K562 (cell line): ENCODE data around the gene RALGAPA2. TPM values are rescaled to one million over a fixed set of nuclear protein-coding genes. Genes with fewer than 3 reads are reported as not detected.
A peak's percentile ranks its signal among the peaks of the same experiment; 100 is the strongest.

ENCODE experiments used
- ATAC-seq: fragments of 200-7000 bp; cut with Tn5 transposase; 3 replicates; pipeline ENCODE4 v1.9.1; 2020; ENCODE audit warnings: moderate library complexity
- BruUV-seq: library from RNA; stranded (reverse); fragments of 400-500 nt; replicated peaks from 2 replicates; lab custom pipeline; 2021; lab: Mats Ljungman, UMichigan
- CTCF ChIA-PET: fragments of 300-600 bp; formaldehyde crosslinking; extraction: SDS; loops from one replicate; lab custom pipeline; 2021; ENCODE audit warnings: low intra/inter-chr PET ratio; lab: Yijun Ruan, JAX
- POLR2A ChIA-PET: fragments of 300-600, 350-650 bp; sonication (Branson Sonifier 250); formaldehyde crosslinking; extraction: SDS; loops from one replicate; lab custom pipeline; 2021; ENCODE audit warnings: antibody characterized with exemption, inconsistent platforms; lab: Yijun Ruan, JAX
- DNase-seq, 4 experiments: peaks; one replicate each; pipeline versions ENCODE4 v3.0.0 to v3.0.0-alpha.2; 2011 to 2018; ENCODE audit warnings: low spot score in 3 of 4, mixed read lengths in 3 of 4; ENCODE audit errors: extremely low read depth in 1 of 4
- FAIRE-seq: peaks from 2 replicates; lab custom pipeline; 2011; peaks lifted over from hg19 to GRCh38; lab: Jason Lieb, UNC
- H2AFZ ChIP-seq: 2 replicates; pipeline ENCODE4 v1.6.0; 2011; ENCODE audit warnings: low read depth, low read length, control low read depth, inconsistent platforms
- H3K27ac ChIP-seq: fragments of 200-600 bp; 3 replicates; pipeline ENCODE4 v1.8.0; 2011; ENCODE audit warnings: low read depth, mild to moderate bottlenecking, control low read depth, inconsistent platforms, low read length, moderate library complexity, mixed read lengths; ENCODE audit errors: extremely low read depth
- H3K27me3 ChIP-seq, 2 experiments: fragments of 300-600 bp in 1 of 2; 2 replicates in 1 of 2; 3 replicates in 1 of 2; pipeline versions ENCODE4 v1.6.0 to v1.8.0; 2011; ENCODE audit warnings: inconsistent platforms in 2 of 2, low read length in 2 of 2, mild to moderate bottlenecking in 1 of 2, mixed read lengths in 1 of 2, moderate library complexity in 1 of 2; ENCODE audit not compliant: control insufficient read depth in 2 of 2, insufficient read depth in 2 of 2
- H3K36me3 ChIP-seq: fragments of 300-600 bp; 3 replicates; pipeline ENCODE4 v1.8.0; 2011; ENCODE audit warnings: mild to moderate bottlenecking, low read length, inconsistent platforms; ENCODE audit not compliant: control insufficient read depth, insufficient read depth
- H3K4me1 ChIP-seq, 2 experiments: fragments of 200-600 bp in 1 of 2; replicated peaks in 1 of 2; 2 replicates in 1 of 2; 3 replicates in 1 of 2; pipeline versions ENCODE4 v1.5.1 to v1.8.0; 2011; ENCODE audit warnings: inconsistent platforms in 2 of 2, low read length in 2 of 2, mild to moderate bottlenecking in 1 of 2, mixed read lengths in 1 of 2, moderate library complexity in 1 of 2; ENCODE audit not compliant: control insufficient read depth in 2 of 2, insufficient read depth in 2 of 2
- H3K4me2 ChIP-seq: 2 replicates; pipeline ENCODE4 v1.6.1; 2011; ENCODE audit warnings: low read length, control low read depth, inconsistent platforms, mixed read lengths; ENCODE audit not compliant: insufficient read depth
- H3K4me3 ChIP-seq: fragments of 200-600 bp; sonication (generic), shearing (Covaris generic); 2 replicates; pipeline ENCODE4 v1.5.1; 2016; ENCODE audit warnings: control low read depth, inconsistent platforms
- H3K79me2 ChIP-seq: fragments of 200-600 bp; 3 replicates; pipeline ENCODE4 v1.8.0; 2011; ENCODE audit warnings: low read length, inconsistent platforms; ENCODE audit not compliant: control insufficient read depth, insufficient read depth
- H3K9ac ChIP-seq, 2 experiments: 2 replicates each; pipeline versions ENCODE4 v1.6.0 to v1.6.1; 2011; ENCODE audit warnings: low read depth in 2 of 2, low read length in 2 of 2, control low read depth in 1 of 2, inconsistent platforms in 1 of 2, mild to moderate bottlenecking in 1 of 2, mixed read lengths in 1 of 2; ENCODE audit not compliant: insufficient read depth in 1 of 2
- H3K9me1 ChIP-seq: one replicate; pipeline ENCODE4 v1.6.0; 2011; ENCODE audit warnings: inconsistent platforms, mild to moderate bottlenecking, low read length, moderate library complexity; ENCODE audit not compliant: control insufficient read depth, insufficient read depth
- H3K9me3 ChIP-seq: replicated peaks from 2 replicates; pipeline ENCODE4 v1.5.1; 2011; ENCODE audit warnings: low read depth, low read length, inconsistent platforms; ENCODE audit not compliant: control insufficient read depth, insufficient read depth
- H4K20me1 ChIP-seq: replicated peaks from 2 replicates; pipeline ENCODE4 v1.6.1; 2011; ENCODE audit warnings: low read length, inconsistent platforms, mixed read lengths; ENCODE audit not compliant: control insufficient read depth, insufficient read depth
- BHLHE40 ChIP-seq: IDR thresholded peaks from 2 replicates; pipeline ENCODE4 v1.6.1; 2011; ENCODE audit warnings: low read length, improper control_type of control experiment
- CBFA2T2 ChIP-seq: fragments of 450-650 bp; conservative IDR thresholded peaks from 2 replicates; pipeline ENCODE4 v1.6.1; 2017; ENCODE audit warnings: mild to moderate bottlenecking
- CREM ChIP-seq: IDR thresholded peaks from 2 replicates; pipeline ENCODE4 v1.6.1; 2014; ENCODE audit warnings: antibody characterized with exemption, low read depth
- EP300 ChIP-seq: IDR thresholded peaks from 2 replicates; pipeline ENCODE4 v1.6.1; 2012; ENCODE audit warnings: low read length, improper control_type of control experiment
- HDAC2 ChIP-seq: fragments of 450-650 bp; IDR thresholded peaks from 2 replicates; pipeline ENCODE4 v1.6.1; 2016; ENCODE audit warnings: mild to moderate bottlenecking
- HDAC6 ChIP-seq: IDR thresholded peaks from 2 replicates; pipeline ENCODE4 v1.6.1; 2012; ENCODE audit warnings: low read depth, mild to moderate bottlenecking, control low read depth, inconsistent platforms, low read length, moderate library complexity
- JUN ChIP-seq, 2 experiments: sonication (generic) in 1 of 2; formaldehyde crosslinking in 1 of 2; IDR thresholded peaks; 2 replicates each; pipeline versions ENCODE4 v1.6.1 to v1.8.0; 2012 to 2022; ENCODE audit warnings: borderline replicate concordance in 2 of 2, mild to moderate bottlenecking in 2 of 2, improper control_type of control experiment in 1 of 2, low read depth in 1 of 2, low read length in 1 of 2, missing genetic modification reagents in 1 of 2
- KDM1A ChIP-seq, 2 experiments: fragments of 450-650 bp; IDR thresholded peaks; 2 replicates each; pipeline ENCODE4 v1.6.1; 2016; ENCODE audit warnings: mild to moderate bottlenecking in 2 of 2
- NCOA2 ChIP-seq, 2 experiments: fragments of 450-650 bp; IDR thresholded peaks; 2 replicates each; pipeline ENCODE4 v1.6.1; 2018; ENCODE audit warnings: mild to moderate bottlenecking in 2 of 2, moderate library complexity in 1 of 2; ENCODE audit not compliant: partially characterized antibody in 2 of 2
- NCOR1 ChIP-seq: fragments of 450-650 bp; IDR thresholded peaks from 2 replicates; pipeline ENCODE4 v1.6.1; 2016; ENCODE audit warnings: mild to moderate bottlenecking, moderate library complexity
- NFIC ChIP-seq: fragments of 450-650 bp; IDR thresholded peaks from 2 replicates; pipeline ENCODE4 v1.6.1; 2017; ENCODE audit warnings: mild to moderate bottlenecking, inconsistent platforms
- NR2C2 ChIP-seq, 2 experiments: fragments of 200-800 bp in 1 of 2; sonication (Bioruptor generic) in 1 of 2; sonication (generic) in 1 of 2; formaldehyde crosslinking in 1 of 2; IDR thresholded peaks; 2 replicates each; pipeline versions ENCODE4 v1.6.1 to v1.8.0; 2016 to 2022; ENCODE audit warnings: mild to moderate bottlenecking in 1 of 2, missing compliant biosample characterization in 1 of 2, missing genetic modification characterization in 1 of 2, missing genetic modification reagents in 1 of 2
- NRF1 ChIP-seq, 2 experiments: fragments of 450-650 bp; IDR thresholded peaks in 1 of 2; conservative IDR thresholded peaks in 1 of 2; 2 replicates each; pipeline ENCODE4 v1.6.1; 2014; ENCODE audit warnings: mild to moderate bottlenecking in 2 of 2
- PRMT5 ChIP-seq: sonication (generic); formaldehyde crosslinking; IDR thresholded peaks from 2 replicates; pipeline ENCODE4 v1.5.0; 2020; ENCODE audit warnings: missing genetic modification reagents
- TEAD4 ChIP-seq, 2 experiments: sonication (generic) in 1 of 2; formaldehyde crosslinking in 1 of 2; IDR thresholded peaks; 2 replicates each; pipeline versions ENCODE4 v1.6.1 to v1.8.0; 2012 to 2022; ENCODE audit warnings: borderline replicate concordance in 1 of 2, inconsistent platforms in 1 of 2, low read length in 1 of 2, mild to moderate bottlenecking in 1 of 2, missing genetic modification reagents in 1 of 2
- ZNF551 ChIP-seq: fragments of 250-450 bp; sonication (Bioruptor Pico); IDR thresholded peaks from 2 replicates; pipeline ENCODE4 v1.5.0; 2021; ENCODE audit warnings: mild to moderate bottlenecking, moderate library complexity
- WGBS: fragments of 100-300 bp; shearing (Covaris generic); methylation state at CpG from one replicate; pipeline ENCODE4 v1.1.6; 2016; ENCODE audit warnings: low coverage, mixed read lengths; ENCODE audit not compliant: insufficient coverage; ENCODE audit errors: missing lambda C conversion rate; 5-methylcytosine and 5-hydroxymethylcytosine counted together
- in situ Hi-C: fragments of 300-500 bp; cut with MboI; formaldehyde crosslinking; loops from 4 replicates; pipeline ENCODE4 v1.15.0; 2018; ENCODE audit warnings: inconsistent platforms, mixed read lengths
- intact Hi-C: fragments of 100-400 bp; cut with micrococcal nuclease; formaldehyde crosslinking; loops from 2 replicates; pipeline ENCODE4 v1.14.2; 2022
- polyA plus RNA-seq, 8 experiments: library from polyadenylated mRNA; depleted of rRNA in 4 of 8; stranded (reverse) in 5 of 8; unstranded in 3 of 8; fragments of >200 nt; fragmentation: Nextera tagmentation in 2 of 8; fragmentation: Illumina TruSeq in 1 of 8; extraction: Ambion mirVana in 2 of 8; extraction: Trizol in 1 of 8; gene quantifications; 2 replicates each; pipeline versions ENCODE4 v1.2.1 to v1.2.3, GENCODE V29; 2011 to 2014; ENCODE audit warnings: inconsistent platforms in 1 of 8, missing spikeins in 1 of 8
- total RNA-seq, 7 experiments: library from RNA; depleted of rRNA in 6 of 7; stranded (reverse); fragments of >200 nt in 6 of 7; fragmentation: Illumina TruSeq in 2 of 7; extraction: Trizol in 2 of 7; gene quantifications; 2 replicates each; pipeline versions ENCODE4 v1.2.1 to v1.2.3, GENCODE V29; 2011 to 2021; ENCODE audit warnings: low replicate concordance in 1 of 7
- TF ChIP-seq, protein P1 (sequence below): fragments of 450-650 bp; IDR thresholded peaks from 2 replicates; pipeline ENCODE4 v1.6.1; 2016; ENCODE audit warnings: low read depth, mild to moderate bottlenecking, moderate library complexity
- TF ChIP-seq, protein P2 (sequence below), 3 experiments: fragments of 200-800 bp in 1 of 3; fragments of 250-450 bp in 1 of 3; fragments of 450-650 bp in 1 of 3; sonication (Bioruptor Pico) in 1 of 3; sonication (Bioruptor generic) in 1 of 3; formaldehyde crosslinking in 1 of 3; IDR thresholded peaks; 2 replicates each; pipeline versions ENCODE4 v1.6.1 to v1.8.0; 2016 to 2022; ENCODE audit warnings: mild to moderate bottlenecking in 2 of 3, missing genetic modification characterization in 2 of 3, missing compliant biosample characterization in 1 of 3, moderate library complexity in 1 of 3

Gene RALGAPA2
- total and polyA plus RNA-seq, 9 of the 15 experiments (the other 6 are each of a cell fraction or from before 2014, with no cell fraction given) = 0.35 to 2.7 (median 1.4) TPM

DNA sequence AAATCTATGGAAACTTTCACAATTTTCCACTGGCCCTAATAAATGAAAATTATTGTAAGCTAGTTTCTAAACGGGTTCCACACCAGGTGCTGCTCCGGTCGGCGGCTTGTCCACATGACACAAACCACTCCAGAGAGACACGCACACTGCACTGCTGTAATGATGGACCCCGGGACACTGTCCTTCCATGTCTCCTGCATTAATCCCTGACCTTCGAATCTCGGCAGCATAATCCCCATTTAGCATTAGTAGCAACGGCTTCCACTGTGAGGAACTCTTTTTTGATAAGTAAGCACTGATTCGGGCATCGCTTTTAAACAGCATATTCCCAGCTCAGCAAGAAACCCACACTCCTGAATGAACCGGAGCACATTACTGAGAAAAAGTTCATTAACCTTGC lies 301.0 kb downstream of the RALGAPA2 start (continued):
- TF ChIP-seq HDAC6 = no peak
- no peak for TF ChIP-seq EP300
- no peak for TF ChIP-seq PRMT5 (CRISPR knock-in tag)
- no peak for TF ChIP-seq CREM
- no peak for TF ChIP-seq ZNF551 (CRISPR knock-in tag)

DNA sequence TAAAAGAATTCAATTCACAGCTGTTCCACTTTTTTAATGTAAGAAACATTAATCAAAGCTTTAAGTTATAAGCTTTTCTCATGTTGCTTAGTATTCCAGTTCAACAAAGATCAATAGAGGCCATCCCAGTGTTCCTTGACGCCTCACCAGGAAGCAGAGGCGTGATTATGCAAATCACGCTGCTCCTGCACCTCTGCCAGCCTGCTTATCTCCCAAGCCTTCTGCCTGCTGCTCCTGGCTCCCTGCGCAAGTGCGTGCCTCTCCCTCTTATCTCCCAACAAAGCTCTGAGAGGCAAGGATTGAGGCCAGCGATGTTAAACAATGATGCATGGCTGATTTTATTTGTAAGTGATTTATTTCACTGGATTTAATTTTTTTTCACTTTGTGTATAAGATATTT lies 301.8 kb downstream of the RALGAPA2 start:
- peaks cover 0 to 9% of the 10 kb centered on the region in 2 experiments; a peak in 3 of 5 replicates for H3K27me3 ChIP-seq
- BruUV-seq = no TSS peak
- H3K4me2 ChIP-seq = no peak overlapping the region
- intact Hi-C loops (no loop called here), in situ Hi-C loops (no loop called here)
- ChIA-PET CTCF (no interaction called here), POLR2A (no interaction called here)
- FAIRE-seq (no peak), DNase-seq (peak in 2 of 4 experiments; percentile 18 to 41), ATAC-seq (no peak)
- H3K9me3 ChIP-seq = no peaks in the 10 kb centered on the region
- no peaks in the 10 kb centered on the region for H3K36me3 ChIP-seq
- no peak overlapping the region; a peak in 1 of 4 replicates for H3K9ac ChIP-seq
- H3K9me1 ChIP-seq = no peaks in the 10 kb centered on the region
- WGBS = 0% methylated on average over 3 of the region's 6 CpGs
- H3K79me2 ChIP-seq = no peaks in the 10 kb centered on the region
- no peaks in the 10 kb centered on the region for H3K4me1 ChIP-seq
- no peaks in the 10 kb centered on the region; the same call in 1 of the 2 replicates for H4K20me1 ChIP-seq
- H2AFZ ChIP-seq = no peak overlapping the region
- H3K4me3 ChIP-seq = no peak overlapping the region
- H3K27ac ChIP-seq = no peak overlapping the region
- peak; percentile 96 to 97 for TF ChIP-seq KDM1A (IDR thresholded peaks at IDR 0.05)
- TF ChIP-seq JUN (IDR thresholded peaks at IDR 0.05; ENCODE audit: borderline replicate concordance, low read depth, low read length) = no peak
- no peak for TF ChIP-seq JUN (CRISPR knock-in tag; IDR thresholded peaks at IDR 0.05; ENCODE audit: borderline replicate concordance)
- TF ChIP-seq NR2C2 (CRISPR knock-in tag; IDR thresholded peaks at IDR 0.05) = no peak
- TF ChIP-seq NR2C2 (tag; IDR thresholded peaks at IDR 0.05) = no peak
- no peak for TF ChIP-seq NCOA2 (IDR thresholded peaks at IDR 0.05; ENCODE audit: partially characterized antibody in 2 of 2)
- TF ChIP-seq NFIC = peak; percentile 43
- peak; percentile 83 to 86 for TF ChIP-seq NRF1 (conservative IDR thresholded peaks at IDR 0.05 in 1 of 2, IDR thresholded peaks at IDR 0.05 in 1 of 2)
- TF ChIP-seq TEAD4 (IDR thresholded peaks at IDR 0.05; ENCODE audit: low read length) = peak; percentile 63; the same call in 1 of the 2 replicates
- no peak for TF ChIP-seq TEAD4 (CRISPR knock-in tag; IDR thresholded peaks at IDR 0.05; ENCODE audit: borderline replicate concordance)
- peak; percentile 74 for TF ChIP-seq CBFA2T2
- TF ChIP-seq, protein P1, sequence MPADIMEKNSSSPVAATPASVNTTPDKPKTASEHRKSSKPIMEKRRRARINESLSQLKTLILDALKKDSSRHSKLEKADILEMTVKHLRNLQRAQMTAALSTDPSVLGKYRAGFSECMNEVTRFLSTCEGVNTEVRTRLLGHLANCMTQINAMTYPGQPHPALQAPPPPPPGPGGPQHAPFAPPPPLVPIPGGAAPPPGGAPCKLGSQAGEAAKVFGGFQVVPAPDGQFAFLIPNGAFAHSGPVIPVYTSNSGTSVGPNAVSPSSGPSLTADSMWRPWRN = peak; percentile 33; the same call in 1 of the 2 replicates
- TF ChIP-seq HDAC2 = peak; percentile 62; the same call in 1 of the 2 replicates
- TF ChIP-seq NCOR1 = peak; percentile 45; the same call in 1 of the 2 replicates
- TF ChIP-seq BHLHE40 = peak; percentile 66; the same call in 1 of the 2 replicates
- TF ChIP-seq, protein P2, sequence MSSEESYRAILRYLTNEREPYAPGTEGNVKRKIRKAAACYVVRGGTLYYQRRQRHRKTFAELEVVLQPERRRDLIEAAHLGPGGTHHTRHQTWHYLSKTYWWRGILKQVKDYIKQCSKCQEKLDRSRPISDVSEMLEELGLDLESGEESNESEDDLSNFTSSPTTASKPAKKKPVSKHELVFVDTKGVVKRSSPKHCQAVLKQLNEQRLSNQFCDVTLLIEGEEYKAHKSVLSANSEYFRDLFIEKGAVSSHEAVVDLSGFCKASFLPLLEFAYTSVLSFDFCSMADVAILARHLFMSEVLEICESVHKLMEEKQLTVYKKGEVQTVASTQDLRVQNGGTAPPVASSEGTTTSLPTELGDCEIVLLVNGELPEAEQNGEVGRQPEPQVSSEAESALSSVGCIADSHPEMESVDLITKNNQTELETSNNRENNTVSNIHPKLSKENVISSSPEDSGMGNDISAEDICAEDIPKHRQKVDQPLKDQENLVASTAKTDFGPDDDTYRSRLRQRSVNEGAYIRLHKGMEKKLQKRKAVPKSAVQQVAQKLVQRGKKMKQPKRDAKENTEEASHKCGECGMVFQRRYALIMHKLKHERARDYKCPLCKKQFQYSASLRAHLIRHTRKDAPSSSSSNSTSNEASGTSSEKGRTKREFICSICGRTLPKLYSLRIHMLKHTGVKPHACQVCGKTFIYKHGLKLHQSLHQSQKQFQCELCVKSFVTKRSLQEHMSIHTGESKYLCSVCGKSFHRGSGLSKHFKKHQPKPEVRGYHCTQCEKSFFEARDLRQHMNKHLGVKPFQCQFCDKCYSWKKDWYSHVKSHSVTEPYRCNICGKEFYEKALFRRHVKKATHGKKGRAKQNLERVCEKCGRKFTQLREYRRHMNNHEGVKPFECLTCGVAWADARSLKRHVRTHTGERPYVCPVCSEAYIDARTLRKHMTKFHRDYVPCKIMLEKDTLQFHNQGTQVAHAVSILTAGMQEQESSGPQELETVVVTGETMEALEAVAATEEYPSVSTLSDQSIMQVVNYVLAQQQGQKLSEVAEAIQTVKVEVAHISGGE (CRISPR knock-in tag; IDR thresholded peaks at IDR 0.05) = peak in 1 of 3 experiments; percentile 22; a peak in 1 of 6 replicates
